HG03139 (cell line): ENCODE measurements around the gene NUTM2E.
"Not testable (repeated sequence)": the region's sequence is repeated elsewhere in the genome, so short reads cannot be mapped to it uniquely, and the experiment has no call there.

Experiments used
- ATAC-seq: cut with Tn5 transposase; IDR thresholded peaks from one replicate; pipeline ENCODE4 v1.9.1; 2021; ENCODE audit not compliant: unreplicated experiment

NUTM2E gene

DNA sequence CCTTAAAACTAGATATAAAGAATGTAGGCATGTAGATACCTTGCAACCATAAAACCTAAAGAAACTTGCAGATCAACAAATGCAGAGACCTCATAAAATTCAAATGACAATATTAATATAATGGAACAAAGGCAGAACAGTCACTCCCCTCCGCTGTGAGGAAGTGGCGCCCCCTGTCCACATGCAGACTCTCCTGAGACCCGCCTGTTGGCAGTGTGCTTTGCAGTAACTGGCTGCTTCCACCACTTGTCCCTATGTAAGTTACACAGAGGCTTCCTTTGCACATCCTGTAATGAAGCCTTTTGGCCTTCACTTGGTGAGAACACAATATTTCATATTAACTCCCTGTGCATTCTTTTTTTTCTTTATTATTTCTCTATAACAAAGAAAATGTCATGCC lies 36.3 kb downstream of the NUTM2E start:
- ATAC-seq = not testable (repeated sequence)

DNA sequence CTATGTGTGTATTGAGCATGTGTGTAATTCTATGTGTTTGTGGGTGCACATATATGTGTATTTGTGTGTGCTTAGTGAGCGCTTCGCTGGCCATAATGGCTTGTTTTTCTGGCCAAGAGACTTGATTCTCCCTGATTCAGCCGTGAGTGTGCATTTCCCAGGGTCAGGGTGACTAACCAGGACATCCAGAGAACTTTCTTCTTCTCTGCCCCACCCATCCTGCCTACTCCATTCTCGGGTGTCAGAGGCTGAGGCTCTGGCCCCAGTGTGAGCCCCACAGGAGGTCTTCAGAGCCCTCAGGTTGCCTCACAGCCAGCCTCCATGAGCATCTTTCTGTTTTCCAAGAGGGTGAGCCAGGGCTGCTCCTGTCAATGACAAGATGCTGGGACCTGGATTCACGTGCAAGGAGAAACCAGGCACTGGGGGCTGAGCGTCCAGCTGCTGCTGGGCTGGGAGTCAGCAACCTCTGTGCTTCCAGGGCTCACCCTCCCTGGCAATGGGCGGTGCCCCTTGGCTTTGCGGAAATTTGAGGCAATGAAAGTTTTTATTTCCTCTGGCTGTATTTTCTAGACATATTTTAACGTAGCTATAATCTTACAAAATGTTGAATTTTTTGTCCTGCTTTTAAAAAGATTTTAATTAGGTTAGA lies 40.5 kb downstream of the NUTM2E start:
- not testable (repeated sequence) for ATAC-seq

DNA sequence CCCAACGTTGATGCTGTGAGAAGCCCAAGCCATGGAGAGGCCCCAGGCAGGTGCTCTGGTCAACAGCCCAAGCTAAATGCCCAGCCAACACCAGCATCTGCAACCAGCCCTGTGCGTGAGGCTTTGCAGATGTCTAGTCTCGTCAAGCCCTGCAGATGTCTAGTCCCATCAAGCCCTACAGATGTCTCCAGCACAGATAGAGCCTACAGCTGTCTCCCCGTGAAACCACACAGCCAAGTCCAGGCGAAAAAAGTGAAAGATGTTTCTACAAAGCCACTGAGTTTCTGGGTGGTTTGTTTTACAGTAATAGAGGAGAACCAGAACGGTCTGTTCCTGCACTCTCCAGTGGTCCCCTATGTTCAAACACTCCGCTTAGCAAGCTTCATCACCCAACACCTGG lies 41.5 kb downstream of the NUTM2E start:
- ATAC-seq = not testable (repeated sequence)

DNA sequence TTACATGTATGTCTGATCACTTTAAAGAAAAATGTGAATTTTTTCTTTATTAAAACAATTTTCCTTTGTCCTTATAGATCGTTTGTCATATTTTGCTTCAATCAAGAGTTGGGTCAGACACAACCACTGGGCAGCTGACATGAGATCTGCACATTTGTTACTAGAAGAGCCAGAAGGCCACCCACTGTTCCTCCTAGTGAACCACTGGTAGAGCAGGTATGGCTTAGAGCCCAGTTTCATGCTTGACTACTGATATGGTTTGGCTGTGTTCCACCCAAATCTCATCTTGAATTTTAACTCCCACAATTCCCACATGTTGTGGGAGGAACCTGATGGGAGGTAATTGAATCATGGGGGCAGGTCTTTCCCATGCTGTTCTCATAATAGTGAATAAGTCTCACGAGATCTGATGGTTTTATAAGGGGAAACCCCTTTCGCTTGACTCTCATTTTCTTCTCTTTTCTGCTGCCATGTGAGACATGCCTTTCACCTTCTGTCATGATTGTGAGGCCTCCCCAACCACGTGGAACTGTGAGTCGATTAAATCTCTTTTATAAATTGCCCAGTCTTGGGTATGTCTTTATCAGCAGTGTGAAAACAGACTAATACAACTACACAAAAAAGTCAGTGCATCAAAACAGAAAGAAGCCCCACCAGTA lies 43.0 kb downstream of the NUTM2E start:
- ATAC-seq = not testable (repeated sequence)

DNA sequence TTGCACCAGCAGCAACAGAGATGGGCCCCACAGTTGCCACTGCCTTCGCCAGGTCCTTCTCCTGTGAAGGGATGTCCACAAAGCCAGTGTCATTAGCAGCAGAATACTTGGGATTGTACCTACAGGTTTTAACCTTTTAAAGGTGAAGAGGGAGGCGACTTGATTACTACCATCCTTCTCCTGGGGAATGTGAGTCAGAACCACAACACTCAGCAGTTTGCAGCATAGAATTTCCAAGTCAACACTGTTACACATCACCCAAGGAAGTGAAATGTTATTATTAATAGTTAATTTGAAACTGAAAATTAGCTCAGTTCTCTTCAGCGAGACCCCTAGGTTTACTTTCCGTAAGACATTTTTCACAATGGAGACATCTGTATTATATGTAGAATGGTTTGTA lies 45.2 kb downstream of the NUTM2E start:
- ATAC-seq = not testable (repeated sequence)
